Smooth muscle cell (in vitro differentiated cells): ENCODE measurements around the gene CLDN8. TPM values are rescaled to one million over a fixed set of nuclear protein-coding genes. Genes with fewer than 3 reads are reported as not detected.

Experiments
- DNase-seq: peaks from one replicate; lab custom pipeline; 2025; ENCODE audit not compliant: unreplicated experiment; lab: John Stamatoyannopoulos, UW
- H2AFZ ChIP-seq: fragments of 200-600 bp; sonication (generic); 2 replicates; pipeline ENCODE4 v1.6.0; 2016; ENCODE audit warnings: antibody characterized with exemption, low read depth, mild to moderate bottlenecking
- H3F3A ChIP-seq: fragments of 200-600 bp; sonication (generic); 2 replicates; pipeline ENCODE4 v1.6.0; 2017; ENCODE audit warnings: antibody characterized with exemption, low read depth
- H3K27ac ChIP-seq: fragments of 200-600 bp; sonication (generic); 2 replicates; pipeline ENCODE4 v1.5.1; 2016; ENCODE audit warnings: low read depth, mild to moderate bottlenecking
- H3K27me3 ChIP-seq: fragments of 200-600 bp; sonication (generic); 2 replicates; pipeline ENCODE4 v1.6.1; 2016; ENCODE audit warnings: low read depth, mild to moderate bottlenecking
- H3K36me3 ChIP-seq: fragments of 200-600 bp; sonication (generic); 2 replicates; pipeline ENCODE4 v1.5.1; 2016; ENCODE audit warnings: low read depth
- H3K4me1 ChIP-seq: fragments of 200-600 bp; sonication (generic); 2 replicates; pipeline ENCODE4 v1.5.1; 2016; ENCODE audit warnings: low read depth
- H3K4me2 ChIP-seq: fragments of 200-600 bp; sonication (generic); 2 replicates; pipeline ENCODE4 v1.6.0; 2016; ENCODE audit warnings: mild to moderate bottlenecking
- H3K4me3 ChIP-seq: fragments of 200-600 bp; sonication (generic); 2 replicates; pipeline ENCODE4 v1.5.1; 2016; ENCODE audit warnings: mild to moderate bottlenecking
- H3K79me2 ChIP-seq: fragments of 200-600 bp; sonication (generic); 2 replicates; pipeline ENCODE4 v1.6.0; 2016; ENCODE audit warnings: low read depth, mild to moderate bottlenecking
- H3K9ac ChIP-seq: fragments of 200-600 bp; sonication (generic); 2 replicates; pipeline ENCODE4 v1.6.0; 2016; ENCODE audit warnings: low read depth
- H3K9me3 ChIP-seq: fragments of 200-600 bp; sonication (generic); replicated peaks from 2 replicates; pipeline ENCODE4 v1.5.1; 2016; ENCODE audit warnings: low read depth
- H4K20me1 ChIP-seq: fragments of 200-600 bp; sonication (generic); 2 replicates; pipeline ENCODE4 v1.6.0; 2016; ENCODE audit warnings: low read depth
- WGBS: methylation state at CpG from one replicate; pipeline ENCODE4 v1.1.7; 2016; ENCODE audit warnings: low lambda C conversion rate; 5-methylcytosine and 5-hydroxymethylcytosine counted together
- polyA plus RNA-seq: library from polyadenylated mRNA; unstranded; fragments of >200 nt; fragmentation: Nextera tagmentation; extraction: Ambion mirVana; gene quantifications from 2 replicates; pipeline ENCODE4 v1.2.1, GENCODE V29; 2016
- total RNA-seq: library from RNA; depleted of rRNA; stranded (reverse); fragments of >200 nt; gene quantifications from 2 replicates; pipeline ENCODE4 v1.2.3, GENCODE V29; 2014
- TF ChIP-seq, protein P1 (sequence below): fragments of 200-600 bp; sonication (generic); IDR thresholded peaks from 2 replicates; pipeline ENCODE4 v1.5.1; 2017; ENCODE audit warnings: borderline replicate concordance, mild to moderate bottlenecking, antibody characterized with exemption; ENCODE audit not compliant: insufficient read depth, poor library complexity, severe bottlenecking

The CLDN8 gene
- total and polyA plus RNA-seq, 2 experiments from 2014 or later, result not detected

DNA sequence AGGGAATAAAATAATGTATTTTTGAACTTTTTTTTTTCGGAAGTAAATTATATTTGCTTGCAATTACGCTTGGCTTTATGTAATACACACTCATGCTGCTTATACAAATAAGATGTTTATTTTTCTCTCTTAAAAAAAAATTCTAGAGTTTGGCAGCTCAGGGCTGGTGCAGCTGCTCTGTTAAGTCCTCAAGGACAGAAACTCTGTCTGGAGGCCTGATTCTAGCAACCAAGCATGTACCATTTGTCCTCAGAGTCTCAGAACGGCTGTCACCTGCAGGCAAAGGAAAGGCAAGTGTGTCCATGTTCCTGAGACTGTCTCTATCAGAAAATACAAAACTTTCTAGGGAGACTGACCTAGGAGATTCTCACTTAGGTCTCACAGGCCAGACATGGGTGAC lies 26.1 kb downstream of the CLDN8 start:
- TF ChIP-seq, protein P1, sequence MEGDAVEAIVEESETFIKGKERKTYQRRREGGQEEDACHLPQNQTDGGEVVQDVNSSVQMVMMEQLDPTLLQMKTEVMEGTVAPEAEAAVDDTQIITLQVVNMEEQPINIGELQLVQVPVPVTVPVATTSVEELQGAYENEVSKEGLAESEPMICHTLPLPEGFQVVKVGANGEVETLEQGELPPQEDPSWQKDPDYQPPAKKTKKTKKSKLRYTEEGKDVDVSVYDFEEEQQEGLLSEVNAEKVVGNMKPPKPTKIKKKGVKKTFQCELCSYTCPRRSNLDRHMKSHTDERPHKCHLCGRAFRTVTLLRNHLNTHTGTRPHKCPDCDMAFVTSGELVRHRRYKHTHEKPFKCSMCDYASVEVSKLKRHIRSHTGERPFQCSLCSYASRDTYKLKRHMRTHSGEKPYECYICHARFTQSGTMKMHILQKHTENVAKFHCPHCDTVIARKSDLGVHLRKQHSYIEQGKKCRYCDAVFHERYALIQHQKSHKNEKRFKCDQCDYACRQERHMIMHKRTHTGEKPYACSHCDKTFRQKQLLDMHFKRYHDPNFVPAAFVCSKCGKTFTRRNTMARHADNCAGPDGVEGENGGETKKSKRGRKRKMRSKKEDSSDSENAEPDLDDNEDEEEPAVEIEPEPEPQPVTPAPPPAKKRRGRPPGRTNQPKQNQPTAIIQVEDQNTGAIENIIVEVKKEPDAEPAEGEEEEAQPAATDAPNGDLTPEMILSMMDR, result no peak
- H3K4me3 ChIP-seq, result no peak overlapping the region
- no peaks in the 10 kb centered on the region for H3F3A ChIP-seq
- H3K27ac ChIP-seq, result no peak overlapping the region
- no peak for DNase-seq
- H3K4me2 ChIP-seq, result no peak overlapping the region
- H4K20me1 ChIP-seq, result no peaks in the 10 kb centered on the region
- no peaks in the 10 kb centered on the region for H3K79me2 ChIP-seq
- no peaks in the 10 kb centered on the region for H3K36me3 ChIP-seq
- H3K27me3 ChIP-seq, result no peaks in the 10 kb centered on the region
- H3K4me1 ChIP-seq, result no peaks in the 10 kb centered on the region
- H3K9ac ChIP-seq, result no peak overlapping the region
- WGBS, result 87% methylated on average over 3 of the region's 3 CpGs
- H3K9me3 ChIP-seq, result no peaks in the 10 kb centered on the region
- no peak overlapping the region for H2AFZ ChIP-seq

DNA sequence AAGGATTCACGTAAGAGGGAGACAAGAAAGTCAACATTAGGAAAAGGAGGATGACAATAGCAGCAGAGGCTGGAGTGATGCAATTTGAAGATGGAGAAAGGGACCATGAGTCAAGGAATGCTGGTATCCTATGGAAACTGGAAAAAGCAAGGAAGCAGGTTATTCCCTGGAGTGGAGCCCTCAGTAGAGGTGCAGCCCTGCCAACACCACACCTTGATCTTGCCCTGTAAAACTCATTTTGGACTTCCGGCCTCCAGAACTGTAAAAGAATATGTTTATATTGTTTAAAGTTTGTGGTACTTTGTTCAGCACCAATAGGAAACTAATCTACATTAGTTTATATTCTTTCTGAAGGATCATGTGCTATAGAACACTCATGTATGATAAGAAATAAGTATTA lies 29.7 kb downstream of the CLDN8 start:
- Histone ChIP-seq H3K79me2 (no peaks in the 10 kb centered on the region), H3F3A (no peaks in the 10 kb centered on the region), H3K4me2 (no peak overlapping the region), H3K27ac (no peak overlapping the region), H2AFZ (no peak overlapping the region), H4K20me1 (no peaks in the 10 kb centered on the region), H3K4me3 (no peak overlapping the region), H3K9me3 (no peaks in the 10 kb centered on the region), H3K4me1 (no peaks in the 10 kb centered on the region), H3K27me3 (no peaks in the 10 kb centered on the region), H3K36me3 (no peaks in the 10 kb centered on the region), H3K9ac (no peak overlapping the region)
- TF ChIP-seq, protein P1, result no peak
- WGBS, result 92% methylated on average over 2 of the region's 2 CpGs
- DNase-seq, result no peak

DNA sequence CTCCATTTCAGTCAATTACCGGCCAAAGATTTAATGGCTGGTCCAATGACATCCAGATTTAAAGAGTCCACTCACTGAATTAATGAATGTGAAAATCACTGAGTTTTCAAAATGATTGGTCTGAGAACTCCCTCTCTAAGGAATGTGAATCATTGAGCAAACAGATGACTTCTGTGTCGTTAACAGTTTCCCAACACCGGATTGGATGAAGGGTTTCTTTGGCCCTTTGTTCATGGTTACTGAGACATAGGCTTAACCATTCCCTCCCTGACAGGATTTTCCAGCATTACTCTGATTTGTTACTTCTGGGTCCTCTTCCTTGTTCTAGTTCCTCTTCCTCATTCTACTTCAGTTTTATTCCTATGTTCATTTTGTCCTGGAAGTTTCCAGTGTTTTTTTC lies 47.8 kb downstream of the CLDN8 start:
- Histone ChIP-seq H4K20me1 (no peaks in the 10 kb centered on the region), H3F3A (no peaks in the 10 kb centered on the region), H3K4me2 (no peak overlapping the region), H3K27me3 (no peaks in the 10 kb centered on the region), H3K4me1 (no peaks in the 10 kb centered on the region), H2AFZ (no peak overlapping the region), H3K9me3 (no peaks in the 10 kb centered on the region), H3K9ac (no peak overlapping the region), H3K36me3 (no peaks in the 10 kb centered on the region), H3K27ac (no peak overlapping the region), H3K79me2 (no peaks in the 10 kb centered on the region), H3K4me3 (no peak overlapping the region)
- TF ChIP-seq, protein P1, result no peak
- DNase-seq, result no peak
- WGBS, result 90% methylated on average over 3 of the region's 3 CpGs

DNA sequence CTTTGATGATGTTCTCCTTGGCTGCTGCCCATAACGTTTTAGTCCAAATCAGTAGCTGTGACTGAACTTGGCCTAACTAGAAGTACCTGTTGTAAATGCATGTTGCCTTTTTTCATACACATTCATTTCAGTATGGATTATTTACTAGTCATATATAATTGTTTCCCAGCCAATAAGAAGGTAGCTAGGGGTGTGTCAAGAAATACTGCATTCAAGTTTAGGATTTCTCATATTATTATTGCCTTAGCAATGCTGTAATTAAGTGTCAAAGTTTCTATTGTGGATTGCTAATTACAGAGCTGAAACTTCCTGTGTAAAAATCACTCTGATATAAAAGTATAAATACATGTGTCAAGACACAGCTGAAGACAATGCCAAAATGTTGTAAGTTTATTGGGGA lies 49.2 kb downstream of the CLDN8 start, which contains the start of gene CLDN17:
Gene CLDN17, minus strand, starts transcription at position 101 of the 400 bp plus-strand sequence. CDS start 188 bp downstream, outside the sequence.
- H3K9me3 ChIP-seq, result no peaks in the 10 kb centered on the region
- H3F3A ChIP-seq, result no peaks in the 10 kb centered on the region
- H3K4me1 ChIP-seq, result no peaks in the 10 kb centered on the region
- no peak within 1 kb of the TSS for H2AFZ ChIP-seq
- H3K4me3 ChIP-seq, result no peak within 1 kb of the TSS
- no peaks in the 10 kb centered on the region for H3K79me2 ChIP-seq
- H3K4me2 ChIP-seq, result no peak within 1 kb of the TSS
- H3K27ac ChIP-seq, result no peak within 1 kb of the TSS
- no peaks in the 10 kb centered on the region for H4K20me1 ChIP-seq
- DNase-seq, result no peak
- no peak within 1 kb of the TSS for H3K9ac ChIP-seq
- TF ChIP-seq, protein P1, result no peak
- no peaks in the 10 kb centered on the region for H3K36me3 ChIP-seq
- H3K27me3 ChIP-seq, result no peaks in the 10 kb centered on the region
- WGBS, result 79% methylated on average over 1 of the region's 1 CpG
